ENCODE data around the gene P2RY2.

The P2RY2 gene

GRCh38 chr11:73257342-73258103 lies 39.4 kb downstream of the P2RY2 start:
- no peak overlapping the region for H3K4me2 ChIP-seq (ENCODE audit: low read length)
- H3K4me3 ChIP-seq (ENCODE audit: low read length), result no peak overlapping the region
- no peaks in the 10 kb centered on the region for H3K36me3 ChIP-seq (ENCODE audit: control insufficient read depth, low read length)
- H3K4me1 ChIP-seq (ENCODE audit: control insufficient read depth, low read length), result no peaks in the 10 kb centered on the region
- no peaks in the 10 kb centered on the region for H3K79me2 ChIP-seq (ENCODE audit: control insufficient read depth, low read length)
- H3K9me2 ChIP-seq (replicated peaks; ENCODE audit: control insufficient read depth, low read length), result no peaks in the 10 kb centered on the region
- no peaks in the 10 kb centered on the region for H3K9me3 ChIP-seq (ENCODE audit: control insufficient read depth, insufficient read depth, low read length)
- H4K20me1 ChIP-seq (ENCODE audit: control insufficient read depth, insufficient read depth, low read depth, low read length), result 0 out of 2 replicates have a peak, but pooled peaks cover 3% of the 10 kb centered on the region
- no peak overlapping the region for H3K27ac ChIP-seq (ENCODE audit: low read depth, low read length)
- peaks cover 5% of the 10 kb centered on the region for H3F3A ChIP-seq (ENCODE audit: control insufficient read depth, insufficient read depth)
- no peak for TF ChIP-seq CTCF (IDR thresholded peaks at IDR 0.05; ENCODE audit: low read depth, low read length, poor library complexity, severe bottlenecking)
- no peak for TF ChIP-seq EZH2phosphoT487 (IDR thresholded peaks at IDR 0.05; ENCODE audit: borderline replicate concordance, low read length)
- 0 out of 2 replicates have a peak, but pooled peaks cover 7% of the 10 kb centered on the region for H3K27me3 ChIP-seq (ENCODE audit: control insufficient read depth, low read length)

- no peak for TF ChIP-seq EZH2phosphoT487 (IDR thresholded peaks at IDR 0.05; ENCODE audit: borderline replicate concordance, low read length)
- no peak for TF ChIP-seq CTCF (IDR thresholded peaks at IDR 0.05; ENCODE audit: low read depth, low read length, poor library complexity, severe bottlenecking)
- Histone ChIP-seq H3F3A (ENCODE audit: control insufficient read depth, insufficient read depth) (no peaks in the 10 kb centered on the region), H3K4me1 (ENCODE audit: control insufficient read depth, low read length) (no peaks in the 10 kb centered on the region), H3K4me3 (ENCODE audit: low read length) (no peak overlapping the region), H3K79me2 (ENCODE audit: control insufficient read depth, low read length) (no peaks in the 10 kb centered on the region), H3K4me2 (ENCODE audit: low read length) (no peak overlapping the region), H3K9me2 (replicated peaks; ENCODE audit: control insufficient read depth, low read length) (no peaks in the 10 kb centered on the region), H3K36me3 (ENCODE audit: control insufficient read depth, low read length) (no peaks in the 10 kb centered on the region), H3K27ac (ENCODE audit: low read depth, low read length) (no peak overlapping the region), H3K9me3 (ENCODE audit: control insufficient read depth, insufficient read depth, low read length) (no peaks in the 10 kb centered on the region), H4K20me1 (ENCODE audit: control insufficient read depth, insufficient read depth, low read depth, low read length) (no peaks in the 10 kb centered on the region), H3K27me3 (ENCODE audit: control insufficient read depth, low read length) (peaks cover 10% of the 10 kb centered on the region; the same call in 1 of the 2 replicates)
These were observed 40.3 kb downstream of the P2RY2 start for GRCh38 chr11:73258104-73259035.

GRCh38 chr11:73259406-73260126 lies 41.5 kb downstream of the P2RY2 start:
- no peaks in the 10 kb centered on the region for H3K9me2 ChIP-seq (replicated peaks; ENCODE audit: control insufficient read depth, low read length)
- no peak overlapping the region for H3K4me2 ChIP-seq (ENCODE audit: low read length)
- no peaks in the 10 kb centered on the region for H3F3A ChIP-seq (ENCODE audit: control insufficient read depth, insufficient read depth)
- no peaks in the 10 kb centered on the region for H3K36me3 ChIP-seq (ENCODE audit: control insufficient read depth, low read length)
- H3K79me2 ChIP-seq (ENCODE audit: control insufficient read depth, low read length), result no peaks in the 10 kb centered on the region
- no peak overlapping the region for H3K4me3 ChIP-seq (ENCODE audit: low read length)
- peaks cover 15% of the 10 kb centered on the region; the same call in 1 of the 2 replicates for H3K27me3 ChIP-seq (ENCODE audit: control insufficient read depth, low read length)
- no peaks in the 10 kb centered on the region for H4K20me1 ChIP-seq (ENCODE audit: control insufficient read depth, insufficient read depth, low read depth, low read length)
- H3K9me3 ChIP-seq (ENCODE audit: control insufficient read depth, insufficient read depth, low read length), result no peaks in the 10 kb centered on the region
- no peak overlapping the region for H3K27ac ChIP-seq (ENCODE audit: low read depth, low read length)
- TF ChIP-seq EZH2phosphoT487 (IDR thresholded peaks at IDR 0.05; ENCODE audit: borderline replicate concordance, low read length) (no peak), CTCF (IDR thresholded peaks at IDR 0.05; ENCODE audit: low read depth, low read length, poor library complexity, severe bottlenecking) (no peak)
- no peaks in the 10 kb centered on the region for H3K4me1 ChIP-seq (ENCODE audit: control insufficient read depth, low read length)

Measured in DOHH2 (cell line).